ENCODE results near the gene AASDHPPT.
"Not testable (repeated sequence)": the region's sequence is repeated elsewhere in the genome, so short reads cannot be mapped to it uniquely, and the experiment has no call there.

Gene AASDHPPT, protein sequence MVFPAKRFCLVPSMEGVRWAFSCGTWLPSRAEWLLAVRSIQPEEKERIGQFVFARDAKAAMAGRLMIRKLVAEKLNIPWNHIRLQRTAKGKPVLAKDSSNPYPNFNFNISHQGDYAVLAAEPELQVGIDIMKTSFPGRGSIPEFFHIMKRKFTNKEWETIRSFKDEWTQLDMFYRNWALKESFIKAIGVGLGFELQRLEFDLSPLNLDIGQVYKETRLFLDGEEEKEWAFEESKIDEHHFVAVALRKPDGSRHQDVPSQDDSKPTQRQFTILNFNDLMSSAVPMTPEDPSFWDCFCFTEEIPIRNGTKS

DNA sequence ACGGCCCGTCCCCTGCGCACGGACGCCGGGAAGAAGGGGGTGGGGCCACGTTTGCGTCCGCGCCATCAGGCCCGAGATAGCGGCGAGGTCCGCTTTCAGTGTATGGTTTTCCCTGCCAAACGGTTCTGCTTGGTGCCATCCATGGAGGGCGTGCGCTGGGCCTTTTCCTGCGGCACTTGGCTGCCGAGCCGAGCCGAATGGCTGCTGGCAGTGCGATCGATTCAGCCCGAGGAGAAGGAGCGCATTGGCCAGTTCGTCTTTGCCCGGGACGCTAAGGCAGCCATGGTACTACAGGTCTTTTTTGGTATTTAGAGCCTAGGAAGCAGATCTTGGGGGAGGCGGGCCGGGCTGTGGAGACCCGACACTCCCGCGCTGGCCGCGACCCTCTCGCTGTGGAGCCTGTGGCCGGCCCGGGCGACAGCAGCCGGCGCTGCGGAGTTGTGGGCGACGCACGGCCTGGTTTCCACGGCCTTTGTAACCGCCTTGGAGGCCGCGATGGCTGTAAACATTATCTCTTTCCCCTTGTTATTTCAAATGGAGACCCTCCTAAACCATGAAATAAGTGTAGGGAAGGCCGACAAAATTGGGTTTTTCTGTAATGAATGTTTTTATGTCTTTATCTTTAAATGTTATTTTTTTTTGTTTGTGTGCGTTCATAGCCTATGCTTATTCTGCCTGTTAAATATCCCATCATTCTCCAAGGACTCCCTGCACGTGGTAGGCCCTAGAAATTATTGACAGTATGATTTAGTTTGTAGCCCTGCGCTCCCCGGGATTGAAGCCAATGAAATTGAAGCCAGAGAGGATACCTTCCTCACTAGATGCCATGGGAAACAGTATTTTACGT is at the start of gene AASDHPPT:
Gene AASDHPPT (plus strand): TSS at position 54 of the 847 bp plus-strand sequence. CDS start 49 bp downstream, at position 103.
- in situ Hi-C loops (cut with MboI; ENCODE audit: low sequenced_read_pairs): no loop called here

DNA sequence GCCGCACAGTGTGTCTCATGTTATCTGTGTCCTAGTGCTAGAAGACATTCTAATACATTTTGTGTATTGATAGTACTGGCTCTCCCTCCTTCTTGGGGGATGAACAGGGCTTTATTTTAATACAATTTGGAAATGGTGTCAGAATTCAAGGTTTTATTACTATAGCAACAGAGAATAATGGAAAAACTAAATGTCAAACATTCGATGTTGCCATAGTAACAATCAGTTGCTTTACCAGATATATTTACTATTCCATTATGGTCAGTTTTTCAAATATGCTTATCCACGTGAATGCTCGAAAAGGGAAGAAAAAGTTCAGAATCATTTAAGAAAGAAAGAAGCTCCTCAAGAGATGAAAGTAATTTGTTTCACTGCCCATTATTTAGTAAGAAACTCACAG is 46.9 kb upstream of the AASDHPPT start:
- in situ Hi-C loops (cut with MboI; ENCODE audit: low sequenced_read_pairs): no loop called here

DNA sequence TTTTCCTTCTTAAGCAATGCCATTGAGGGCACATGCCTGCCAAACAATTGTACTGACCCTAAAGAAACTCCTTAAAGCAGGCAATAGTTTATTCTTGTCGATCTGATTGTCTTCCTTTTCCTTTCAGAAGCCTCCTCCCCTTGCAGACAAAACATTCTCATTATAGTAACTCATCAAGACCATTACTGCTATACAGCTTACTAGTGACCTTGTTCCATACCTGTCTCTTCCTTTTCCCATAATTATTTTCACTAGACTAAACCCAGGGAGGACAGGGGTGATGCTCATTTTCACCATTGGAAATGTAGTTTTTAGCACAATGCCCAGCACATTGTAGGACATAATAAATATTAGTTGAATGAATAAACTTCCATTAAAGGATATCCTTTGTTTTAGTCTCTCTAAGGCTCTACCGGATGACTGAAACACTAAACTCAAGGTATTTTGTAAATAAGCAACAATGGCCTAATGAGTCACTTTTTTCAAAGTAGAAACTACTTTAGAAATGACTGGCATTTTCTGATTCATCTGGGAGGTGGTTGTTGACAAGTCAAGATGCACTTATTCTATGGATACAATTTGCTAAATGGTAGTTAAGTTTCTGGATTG is 46.2 kb upstream of the AASDHPPT start:
- in situ Hi-C loops (cut with MboI; ENCODE audit: low sequenced_read_pairs): no loop called here

DNA sequence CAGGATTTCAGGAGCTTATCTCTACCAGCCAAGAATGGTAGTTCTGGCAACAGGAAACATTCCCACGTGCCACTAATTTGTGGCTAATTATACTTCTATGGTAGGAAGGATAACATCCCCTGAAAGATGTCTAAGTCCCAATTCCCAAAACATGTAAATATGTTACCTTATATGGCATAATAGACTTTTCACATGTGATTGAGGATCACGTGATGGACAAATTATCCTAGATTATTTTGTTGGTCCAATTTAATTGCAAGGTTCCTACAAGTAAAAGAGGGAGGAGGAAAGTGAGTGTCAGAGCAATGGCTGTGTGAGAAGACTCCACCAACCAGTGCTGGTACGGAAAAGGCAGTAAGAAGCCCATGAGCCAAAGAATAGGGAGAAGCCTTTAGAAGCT is 45.5 kb upstream of the AASDHPPT start:
- in situ Hi-C loops (cut with MboI; ENCODE audit: low sequenced_read_pairs): no loop called here

DNA sequence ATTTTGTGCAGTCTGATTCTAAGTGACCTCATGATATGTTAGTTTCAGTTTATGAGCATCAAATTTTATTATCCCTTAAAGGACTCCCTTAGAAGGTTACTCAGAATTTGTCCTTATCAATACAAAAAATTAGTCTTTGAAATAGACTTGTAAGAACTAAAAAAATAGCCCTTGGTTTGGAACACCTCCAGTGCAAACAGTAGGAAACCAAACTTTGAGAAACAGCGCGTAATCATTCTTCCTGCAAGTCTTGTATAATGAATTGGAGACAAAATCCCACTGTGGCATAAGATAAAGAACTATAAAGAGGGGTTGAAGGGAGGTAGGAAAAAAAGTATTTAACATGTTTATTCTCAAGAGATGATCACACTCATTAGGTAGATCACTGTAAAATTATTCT is 44.6 kb upstream of the AASDHPPT start:
- in situ Hi-C loops (cut with MboI; ENCODE audit: low sequenced_read_pairs): no loop called here

DNA sequence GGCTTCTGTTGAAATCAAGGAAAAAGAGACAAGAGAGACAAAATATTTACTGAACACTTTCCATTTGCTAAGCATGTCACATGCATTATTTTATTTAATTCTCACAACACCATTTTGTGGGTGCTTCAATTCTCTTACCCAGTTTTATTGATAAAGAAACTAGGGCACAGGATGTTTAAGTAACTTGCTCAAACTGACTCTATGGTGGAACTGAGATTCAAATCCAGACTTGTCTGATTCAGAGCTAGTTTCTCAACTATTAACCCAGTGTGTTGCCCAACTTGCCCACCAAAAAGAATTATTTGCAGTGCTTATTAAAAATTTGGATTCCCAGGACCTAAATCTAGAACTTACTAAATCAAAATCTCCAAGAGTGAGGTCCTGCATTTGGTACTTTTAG is 33.9 kb upstream of the AASDHPPT start:
- in situ Hi-C loops (cut with MboI; ENCODE audit: low sequenced_read_pairs): no loop called here

DNA sequence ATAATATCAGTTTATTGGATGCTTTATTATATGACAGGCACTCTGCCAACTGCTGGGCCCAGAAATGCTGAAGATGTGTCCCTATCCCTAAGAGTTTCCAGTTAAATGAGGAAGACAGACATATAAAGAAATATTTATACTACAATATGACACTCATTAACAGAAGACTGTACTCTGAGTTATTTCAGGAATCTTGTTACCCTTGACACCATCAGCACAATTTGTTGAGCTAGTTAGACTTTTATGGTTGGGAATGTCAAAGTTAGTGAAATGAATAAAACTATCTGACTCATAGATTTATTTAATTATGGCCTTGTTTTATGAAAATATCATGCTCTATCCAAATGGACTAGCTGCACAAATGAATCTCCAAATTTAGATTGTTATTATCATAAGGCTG is 29.8 kb upstream of the AASDHPPT start:
- in situ Hi-C loops (cut with MboI; ENCODE audit: low sequenced_read_pairs): no loop called here

DNA sequence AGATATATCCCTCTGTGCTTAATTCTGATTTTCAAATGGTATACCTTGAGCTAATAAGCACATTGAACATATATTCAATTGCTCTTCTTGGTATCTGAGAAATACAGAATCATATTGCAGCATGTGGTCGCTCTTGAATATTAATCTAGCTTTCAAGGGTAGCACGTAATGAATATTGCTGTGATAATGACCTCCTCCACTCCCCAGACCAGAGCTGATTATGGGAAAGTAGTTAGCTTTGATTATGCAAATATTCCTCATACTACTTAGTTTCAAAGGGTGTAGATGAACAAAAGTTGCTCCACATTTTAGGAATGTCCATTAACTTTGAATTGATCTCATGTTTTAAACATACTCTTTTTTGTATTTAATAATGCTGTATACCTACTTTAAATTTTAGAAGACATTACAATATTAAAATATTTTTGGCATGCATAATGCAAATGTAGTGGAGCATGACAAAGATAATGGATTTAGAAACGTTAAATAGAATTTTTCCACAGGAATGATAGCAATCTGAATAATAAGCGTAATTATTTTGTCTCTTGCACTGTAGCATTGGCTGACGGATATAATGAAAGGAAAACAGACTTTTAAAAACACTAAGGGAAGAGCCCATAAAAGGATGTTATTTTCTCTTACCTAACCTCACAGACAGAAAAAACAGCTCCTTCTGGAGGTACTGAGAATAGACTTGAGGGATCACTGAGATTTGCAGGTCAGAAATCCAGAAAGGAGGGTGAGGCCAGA is 27.6 kb upstream of the AASDHPPT start:
- in situ Hi-C loops (cut with MboI; ENCODE audit: low sequenced_read_pairs): no loop called here

DNA sequence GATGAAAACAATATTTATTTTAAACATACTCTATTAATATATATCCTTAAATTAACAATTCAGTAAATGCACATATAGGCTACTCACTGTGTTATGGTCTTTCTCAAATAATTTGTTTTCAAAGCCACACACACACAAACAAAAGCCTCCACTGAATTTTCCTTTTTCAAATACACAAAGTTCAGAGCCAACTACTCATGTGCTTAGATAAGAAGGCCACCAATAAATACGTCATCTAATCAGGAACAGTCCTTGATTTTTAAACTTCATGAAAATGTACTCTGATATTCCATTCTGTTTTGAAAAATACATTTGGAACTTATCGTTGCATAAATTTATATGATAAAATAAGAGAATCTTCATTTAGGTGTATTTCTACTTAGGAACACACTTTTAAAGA is 26.4 kb upstream of the AASDHPPT start:
- in situ Hi-C loops (cut with MboI; ENCODE audit: low sequenced_read_pairs): no loop called here

DNA sequence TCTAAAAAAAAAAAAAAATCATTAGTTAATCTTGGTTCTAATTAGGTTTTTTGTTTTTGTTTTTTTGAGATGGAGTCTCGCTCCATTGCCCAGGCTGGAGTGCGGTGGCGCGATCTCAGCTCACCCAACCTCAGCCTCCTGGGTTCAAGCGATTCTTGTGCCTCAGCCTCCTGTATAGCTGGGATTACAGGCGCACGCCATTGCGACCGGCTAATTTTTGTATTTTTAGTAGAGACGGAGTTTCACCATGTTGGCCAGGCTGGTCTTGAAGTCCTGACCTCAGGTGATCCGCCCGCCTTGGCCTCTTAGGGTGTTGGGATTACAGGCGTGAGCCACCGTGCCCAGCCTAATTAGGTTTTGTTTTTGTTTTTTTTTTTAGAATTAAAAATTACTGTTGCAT is 19.1 kb upstream of the AASDHPPT start:
- in situ Hi-C loops (cut with MboI; ENCODE audit: low sequenced_read_pairs): not testable (repeated sequence)

DNA sequence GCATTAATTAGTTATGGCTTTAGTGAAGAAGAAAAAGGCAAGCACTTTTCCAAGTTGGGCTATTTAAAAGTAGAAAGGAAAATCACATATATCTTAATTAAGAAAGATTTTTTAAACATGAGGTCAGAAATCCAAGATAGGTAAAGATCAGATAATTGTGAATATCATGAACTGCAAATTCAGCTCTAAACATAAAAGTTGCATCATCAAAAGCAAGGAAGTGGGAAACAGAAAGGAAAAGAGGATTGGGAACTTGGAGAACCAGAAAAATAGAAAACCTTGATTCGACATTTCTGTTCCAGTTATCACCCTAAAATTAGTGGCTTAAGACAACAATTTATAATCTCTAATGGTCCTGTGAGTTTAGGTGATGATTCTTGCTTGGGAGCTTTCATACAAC is 17.8 kb upstream of the AASDHPPT start:
- in situ Hi-C loops (cut with MboI; ENCODE audit: low sequenced_read_pairs): no loop called here

DNA sequence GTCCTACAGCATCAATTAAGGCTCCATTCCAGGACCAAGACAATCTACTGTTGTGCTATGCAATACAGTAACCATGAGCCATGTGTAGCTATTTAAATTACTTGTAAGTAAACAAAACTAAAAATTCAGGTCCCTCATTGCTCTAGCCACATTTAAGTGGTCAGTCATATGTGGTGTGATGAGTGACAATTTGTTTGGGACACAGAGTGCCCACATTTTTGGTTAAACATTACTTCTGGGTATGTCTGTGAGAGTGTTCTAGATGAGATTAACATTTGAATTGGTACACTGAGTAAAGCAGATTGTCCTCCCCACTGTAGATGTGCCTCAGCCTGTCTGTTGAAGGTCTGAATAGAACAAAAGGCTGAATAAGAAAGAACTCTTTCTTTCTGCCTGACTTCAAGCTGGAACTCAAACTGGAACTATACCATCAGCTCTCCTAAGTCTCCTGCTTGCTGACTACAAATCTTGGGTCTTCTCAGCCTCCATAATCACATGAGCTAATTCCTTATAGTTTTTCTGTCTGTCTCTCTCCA is 16.1 kb upstream of the AASDHPPT start:
- in situ Hi-C loops (cut with MboI; ENCODE audit: low sequenced_read_pairs): no loop called here

DNA sequence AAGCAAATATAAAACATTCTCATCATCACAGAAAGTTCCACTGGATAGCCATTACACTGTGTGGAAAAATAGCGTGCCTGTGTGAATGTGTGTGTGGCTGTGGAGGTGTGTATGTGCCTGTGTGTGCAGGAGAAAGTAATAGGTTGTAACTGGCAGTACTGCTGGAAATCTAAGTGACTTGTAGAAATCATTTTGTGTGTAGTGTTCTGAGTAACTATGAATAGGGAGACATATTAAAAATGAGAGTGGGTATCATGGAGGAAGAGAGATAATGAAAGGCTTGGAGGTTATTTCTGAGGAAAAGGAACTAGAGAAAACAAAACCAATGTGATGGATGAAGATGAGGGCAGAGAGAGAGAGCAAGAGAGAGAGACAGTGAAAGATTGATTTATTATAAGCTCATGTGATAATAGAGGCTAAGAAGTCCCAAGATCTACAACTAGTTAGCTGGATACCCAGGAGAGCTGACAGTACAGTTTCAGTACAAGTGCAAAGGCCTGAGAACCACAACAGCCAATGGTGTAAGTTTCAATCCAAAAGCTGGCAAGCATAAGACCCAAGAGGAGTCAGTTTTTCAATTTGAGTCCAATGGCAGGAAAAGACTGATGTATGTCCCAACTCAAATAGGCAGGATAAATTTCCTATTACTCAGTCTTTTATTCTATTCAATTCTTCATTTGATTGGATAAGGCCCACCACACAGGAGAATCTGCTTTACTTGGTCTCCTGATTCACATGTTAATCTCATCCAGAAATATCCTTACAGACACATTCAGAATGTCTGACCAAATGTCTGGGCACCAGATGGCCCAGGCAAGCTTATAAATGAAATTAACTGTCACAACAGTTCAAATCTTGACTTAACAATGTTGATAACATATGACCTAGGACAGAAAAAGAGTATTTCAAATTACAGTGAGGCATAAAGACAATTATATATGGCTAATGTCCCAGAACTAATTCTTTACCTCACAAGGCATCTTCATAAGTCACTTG is 15.2 kb upstream of the AASDHPPT start:
- in situ Hi-C loops (cut with MboI; ENCODE audit: low sequenced_read_pairs): no loop called here

DNA sequence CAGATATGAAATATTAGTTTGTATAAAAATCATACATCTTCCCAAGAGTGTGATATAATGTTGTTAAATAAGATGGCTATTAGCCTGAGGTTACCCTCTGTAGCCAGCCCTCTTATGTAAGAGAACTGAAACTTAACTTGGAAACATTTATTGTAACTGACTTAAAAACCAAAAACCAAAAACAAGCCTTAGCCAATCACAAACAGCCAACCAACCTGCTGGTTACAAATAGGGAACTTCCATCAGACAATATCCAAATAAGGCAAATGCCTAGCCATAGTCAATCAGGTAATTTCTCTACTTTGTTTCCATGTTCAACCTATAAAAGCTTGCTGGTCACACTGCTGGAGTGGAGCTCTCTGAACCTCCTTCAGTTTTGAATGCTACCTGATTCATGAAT is 14.5 kb upstream of the AASDHPPT start:
- in situ Hi-C loops (cut with MboI; ENCODE audit: low sequenced_read_pairs): no loop called here

DNA sequence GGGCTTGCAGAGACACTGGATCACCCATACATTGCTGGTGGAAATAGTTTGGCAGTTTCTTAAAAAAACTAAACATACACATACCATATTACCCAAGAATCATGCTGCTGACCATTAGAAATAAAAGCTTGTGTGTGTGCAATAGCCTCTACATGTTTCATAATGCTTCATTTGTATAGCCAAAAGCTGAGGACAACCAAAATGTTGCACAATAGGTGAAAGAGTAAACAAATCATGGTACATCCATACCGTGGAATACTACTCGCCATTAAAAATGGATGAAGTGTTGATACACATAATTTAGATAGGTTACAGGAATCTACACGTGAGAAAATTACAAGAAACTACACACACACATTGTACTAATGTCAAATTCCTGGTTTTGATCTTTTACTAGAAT is 6.9 kb upstream of the AASDHPPT start:
- in situ Hi-C loops (cut with MboI; ENCODE audit: low sequenced_read_pairs): no loop called here

DNA sequence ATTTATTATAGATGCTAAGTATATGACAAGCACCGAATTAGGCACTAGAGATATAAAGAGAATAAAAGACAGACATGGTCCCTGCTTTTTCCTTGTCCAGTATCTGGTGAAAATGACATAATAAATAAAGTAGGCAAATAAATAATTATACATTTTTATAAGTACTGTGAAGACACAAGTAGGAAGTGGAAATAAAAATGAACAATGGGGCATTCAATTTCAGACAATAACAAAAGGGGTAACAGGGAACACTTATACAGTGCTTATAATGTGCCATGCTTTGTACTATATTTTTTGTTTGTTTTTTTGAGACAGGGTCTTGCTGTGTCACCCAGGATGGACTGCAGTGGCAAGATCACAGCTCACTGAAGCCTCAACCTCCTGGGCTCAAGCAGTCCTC is 4.7 kb upstream of the AASDHPPT start:
- in situ Hi-C loops (cut with MboI; ENCODE audit: low sequenced_read_pairs): no loop called here

DNA sequence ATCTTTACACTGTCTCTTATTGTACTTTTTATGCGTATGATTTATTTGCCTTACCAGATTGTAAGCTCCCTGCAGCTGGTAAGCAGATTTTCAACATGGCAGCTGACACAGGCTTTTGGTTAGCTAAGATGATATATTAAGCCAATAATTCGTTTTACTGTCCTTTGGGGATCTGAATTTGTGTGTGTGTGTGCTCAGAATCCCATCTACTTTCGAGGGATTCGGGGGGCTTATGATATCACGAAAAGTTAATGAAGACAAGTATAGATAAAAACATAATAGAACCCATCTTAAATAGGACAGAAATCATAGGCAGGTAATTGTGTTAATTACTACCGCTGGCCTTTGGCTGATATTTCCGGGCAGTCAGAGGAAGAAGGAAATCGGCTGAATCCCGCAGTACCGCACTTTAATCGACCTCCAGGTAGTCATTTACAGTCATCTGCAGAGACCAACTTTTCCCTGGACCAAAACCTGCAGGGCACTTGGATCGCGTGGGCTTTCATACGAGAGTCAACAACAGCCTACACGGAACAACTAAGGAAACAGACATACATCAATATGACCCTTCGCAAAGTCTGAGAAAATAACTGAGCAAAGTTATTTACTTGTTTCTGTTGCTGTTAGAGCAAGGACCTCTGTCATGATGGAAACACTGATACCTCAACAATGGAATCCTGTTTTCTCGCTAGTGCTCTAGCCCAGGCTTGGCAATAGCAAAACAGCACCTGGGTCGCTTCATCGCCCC is 1.1 kb upstream of the AASDHPPT start:
- in situ Hi-C loops (cut with MboI; ENCODE audit: low sequenced_read_pairs): no loop called here

DNA sequence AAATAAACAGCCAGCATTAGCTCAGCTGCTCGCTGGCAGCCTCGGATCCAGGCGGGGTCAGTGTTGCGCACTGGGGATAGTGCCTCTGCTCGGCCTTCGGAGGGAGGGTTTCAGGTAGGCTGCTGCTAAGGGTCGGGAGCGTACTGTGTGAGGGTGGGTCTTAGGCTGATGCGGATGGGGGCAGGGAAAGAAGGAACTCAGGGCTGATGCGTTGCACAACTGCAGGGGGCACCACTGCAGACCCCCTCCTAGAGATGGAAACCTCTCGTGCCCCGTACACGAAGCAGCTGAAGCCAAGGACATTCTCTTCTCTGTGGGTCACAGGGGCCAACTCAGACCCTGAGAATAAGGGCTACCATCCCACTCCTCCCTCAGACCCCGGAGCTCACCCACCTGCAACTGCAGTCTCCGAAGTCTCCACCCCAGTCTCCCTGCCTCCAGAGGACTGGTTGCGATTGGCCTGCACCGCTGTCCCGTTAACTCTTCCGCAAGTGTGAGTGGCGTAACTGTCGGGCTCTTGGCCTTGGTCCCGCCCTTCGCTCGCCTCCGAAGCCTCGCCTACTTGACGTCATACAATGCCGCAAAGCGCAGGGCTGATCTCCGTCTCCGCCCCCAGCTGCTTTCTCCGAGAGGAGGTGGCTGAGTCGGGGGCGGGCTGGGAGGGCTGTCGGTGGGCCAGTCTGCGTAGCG is 398 bp upstream of the AASDHPPT start, which contains the start of gene KBTBD3:
Gene KBTBD3 (minus strand): TSS at position 429 of the 690 bp plus-strand sequence. CDS start 18,250 bp downstream, outside the sequence.
- in situ Hi-C loops (cut with MboI; ENCODE audit: low sequenced_read_pairs): no loop called here
